Smooth muscle cell (in vitro differentiated cells): Measurements from ENCODE around the gene ICAM5. TPM values are rescaled to one million over a fixed set of nuclear protein-coding genes. Genes with fewer than 3 reads are reported as not detected.
"Not testable (repeated sequence)": the region's sequence is repeated elsewhere in the genome, so short reads cannot be mapped to it uniquely, and the experiment has no call there.

Source experiments
- DNase-seq: peaks from one replicate; lab custom pipeline; 2025; ENCODE audit not compliant: unreplicated experiment; lab: John Stamatoyannopoulos, UW
- H2AFZ ChIP-seq: fragments of 200-600 bp; sonication (generic); 2 replicates; pipeline ENCODE4 v1.6.0; 2016; ENCODE audit warnings: antibody characterized with exemption, low read depth, mild to moderate bottlenecking
- H3F3A ChIP-seq: fragments of 200-600 bp; sonication (generic); 2 replicates; pipeline ENCODE4 v1.6.0; 2017; ENCODE audit warnings: antibody characterized with exemption, low read depth
- H3K27ac ChIP-seq: fragments of 200-600 bp; sonication (generic); 2 replicates; pipeline ENCODE4 v1.5.1; 2016; ENCODE audit warnings: low read depth, mild to moderate bottlenecking
- H3K27me3 ChIP-seq: fragments of 200-600 bp; sonication (generic); 2 replicates; pipeline ENCODE4 v1.6.1; 2016; ENCODE audit warnings: low read depth, mild to moderate bottlenecking
- H3K36me3 ChIP-seq: fragments of 200-600 bp; sonication (generic); 2 replicates; pipeline ENCODE4 v1.5.1; 2016; ENCODE audit warnings: low read depth
- H3K4me1 ChIP-seq: fragments of 200-600 bp; sonication (generic); 2 replicates; pipeline ENCODE4 v1.5.1; 2016; ENCODE audit warnings: low read depth
- H3K4me2 ChIP-seq: fragments of 200-600 bp; sonication (generic); 2 replicates; pipeline ENCODE4 v1.6.0; 2016; ENCODE audit warnings: mild to moderate bottlenecking
- H3K4me3 ChIP-seq: fragments of 200-600 bp; sonication (generic); 2 replicates; pipeline ENCODE4 v1.5.1; 2016; ENCODE audit warnings: mild to moderate bottlenecking
- H3K79me2 ChIP-seq: fragments of 200-600 bp; sonication (generic); 2 replicates; pipeline ENCODE4 v1.6.0; 2016; ENCODE audit warnings: low read depth, mild to moderate bottlenecking
- H3K9ac ChIP-seq: fragments of 200-600 bp; sonication (generic); 2 replicates; pipeline ENCODE4 v1.6.0; 2016; ENCODE audit warnings: low read depth
- H3K9me3 ChIP-seq: fragments of 200-600 bp; sonication (generic); replicated peaks from 2 replicates; pipeline ENCODE4 v1.5.1; 2016; ENCODE audit warnings: low read depth
- H4K20me1 ChIP-seq: fragments of 200-600 bp; sonication (generic); 2 replicates; pipeline ENCODE4 v1.6.0; 2016; ENCODE audit warnings: low read depth
- CTCF ChIP-seq: fragments of 200-600 bp; sonication (generic); IDR thresholded peaks from 2 replicates; pipeline ENCODE4 v1.5.1; 2017; ENCODE audit warnings: borderline replicate concordance, mild to moderate bottlenecking, antibody characterized with exemption; ENCODE audit not compliant: insufficient read depth, poor library complexity, severe bottlenecking
- WGBS: methylation state at CpG from one replicate; pipeline ENCODE4 v1.1.7; 2016; ENCODE audit warnings: low lambda C conversion rate; 5-methylcytosine and 5-hydroxymethylcytosine counted together
- polyA plus RNA-seq: library from polyadenylated mRNA; unstranded; fragments of >200 nt; fragmentation: Nextera tagmentation; extraction: Ambion mirVana; gene quantifications from 2 replicates; pipeline ENCODE4 v1.2.1, GENCODE V29; 2016
- total RNA-seq: library from RNA; depleted of rRNA; stranded (reverse); fragments of >200 nt; gene quantifications from 2 replicates; pipeline ENCODE4 v1.2.3, GENCODE V29; 2014

Gene ICAM5
- total and polyA plus RNA-seq, 2 experiments from 2014 or later: 4.0 to 4.4 TPM

DNA sequence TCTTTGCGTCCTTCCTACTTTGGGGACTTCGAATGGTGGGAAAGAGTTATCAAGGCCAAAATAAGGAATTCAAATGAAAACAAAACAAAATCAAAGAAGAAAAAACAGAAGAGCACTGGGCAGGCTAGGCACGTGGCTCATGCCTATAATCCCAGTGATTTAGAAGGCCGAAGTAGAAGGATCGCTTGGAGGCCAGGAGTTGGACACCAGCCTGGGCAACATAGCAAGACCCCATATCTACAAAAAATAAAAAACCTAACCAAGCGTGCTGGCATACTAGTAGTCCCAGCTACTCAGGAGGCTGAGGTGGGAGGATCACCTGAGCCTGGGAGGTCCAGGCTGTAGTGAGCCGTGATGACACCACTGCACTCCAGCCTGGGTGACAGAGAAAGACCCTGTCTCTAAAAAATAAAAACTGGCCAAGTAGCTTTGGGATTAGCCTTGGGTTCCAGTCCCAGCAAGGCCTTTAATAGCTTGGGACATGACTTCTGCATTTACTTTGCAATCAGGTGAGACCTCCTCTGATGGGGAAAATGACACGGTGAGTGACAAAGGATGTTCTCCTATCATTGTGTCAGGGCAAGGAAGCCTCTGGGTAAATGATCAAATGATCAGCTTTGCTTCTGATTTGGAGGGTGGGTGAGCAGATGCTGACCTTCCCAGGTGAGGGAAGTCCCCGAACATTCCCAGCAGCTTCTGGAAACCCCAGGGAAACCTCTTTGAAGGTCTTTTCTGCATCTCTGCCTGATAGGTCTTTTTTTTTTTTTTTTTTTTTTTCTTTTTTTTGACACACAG lies 11.8 kb upstream of the ICAM5 start:
- no peak for DNase-seq
- 94% methylated on average over 9 of the region's 9 CpGs for WGBS
- no peaks in the 10 kb centered on the region for H3K27me3 ChIP-seq
- H3K9ac ChIP-seq: no peak overlapping the region
- H3K4me2 ChIP-seq: no peak overlapping the region
- H3K4me1 ChIP-seq: no peaks in the 10 kb centered on the region
- H3F3A ChIP-seq: no peaks in the 10 kb centered on the region
- no peaks in the 10 kb centered on the region for H3K79me2 ChIP-seq
- TF ChIP-seq CTCF: no peak
- no peaks in the 10 kb centered on the region for H3K9me3 ChIP-seq
- no peak overlapping the region for H3K4me3 ChIP-seq
- no peak overlapping the region for H2AFZ ChIP-seq
- no peaks in the 10 kb centered on the region for H4K20me1 ChIP-seq
- H3K36me3 ChIP-seq: no peaks in the 10 kb centered on the region
- no peak overlapping the region for H3K27ac ChIP-seq

GRCh38 chr19:10278935-10279334 lies 10.8 kb upstream of the ICAM5 start:
- no peak for DNase-seq
- Histone ChIP-seq H3K27ac (no peak overlapping the region), H3K4me1 (no peaks in the 10 kb centered on the region), H3K79me2 (no peaks in the 10 kb centered on the region), H3K36me3 (no peaks in the 10 kb centered on the region), H2AFZ (no peak overlapping the region), H3K27me3 (no peaks in the 10 kb centered on the region), H3K4me2 (no peak overlapping the region), H3K4me3 (no peak overlapping the region), H3K9me3 (no peaks in the 10 kb centered on the region), H3F3A (no peaks in the 10 kb centered on the region), H4K20me1 (no peaks in the 10 kb centered on the region), H3K9ac (no peak overlapping the region)
- WGBS: 100% methylated on average over 1 of the region's 1 CpG
- no peak for TF ChIP-seq CTCF

DNA sequence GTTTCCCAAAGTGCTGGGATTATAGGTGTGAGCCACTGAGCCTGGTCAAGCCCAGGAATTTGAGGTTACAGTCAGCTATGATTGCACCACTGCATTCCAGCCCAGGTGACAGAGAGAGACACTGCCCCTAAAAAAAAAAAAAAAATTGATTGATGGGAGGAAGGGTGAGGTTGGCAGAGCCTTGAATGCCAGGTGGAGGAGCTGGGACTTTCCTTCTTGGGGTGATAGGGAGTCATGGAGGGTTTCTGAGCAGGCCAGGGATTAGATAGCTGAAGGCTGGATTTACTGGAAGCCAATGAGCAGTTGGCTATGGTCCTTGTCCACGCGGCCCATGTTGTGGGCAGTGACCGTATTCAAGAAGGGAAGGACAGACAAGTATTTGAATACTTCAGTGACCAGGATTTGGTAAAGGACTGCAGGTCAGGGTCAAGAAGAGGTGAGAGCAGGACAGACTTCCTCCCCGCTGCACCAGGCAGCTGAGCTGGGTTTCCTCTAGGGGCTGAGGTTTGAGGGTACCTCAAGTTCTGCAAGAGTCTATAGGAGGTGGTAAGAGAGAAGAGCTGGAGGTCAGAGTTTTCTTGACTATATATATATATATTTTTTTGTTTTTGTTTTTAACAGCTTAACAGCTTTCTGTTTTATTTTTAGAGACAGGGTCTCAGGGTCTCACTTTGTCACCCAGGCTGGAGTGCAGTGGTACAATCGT lies 9.9 kb upstream of the ICAM5 start:
- Histone ChIP-seq H3K27me3 (no peaks in the 10 kb centered on the region), H3K9me3 (no peaks in the 10 kb centered on the region), H3K27ac (no peak overlapping the region), H3F3A (no peaks in the 10 kb centered on the region), H3K9ac (no peak overlapping the region), H3K36me3 (no peaks in the 10 kb centered on the region), H3K4me3 (no peak overlapping the region), H2AFZ (no peak overlapping the region), H3K4me2 (no peak overlapping the region), H4K20me1 (no peaks in the 10 kb centered on the region), H3K79me2 (no peaks in the 10 kb centered on the region), H3K4me1 (no peaks in the 10 kb centered on the region)
- no peak for TF ChIP-seq CTCF
- WGBS: 96% methylated on average over 5 of the region's 5 CpGs
- DNase-seq: no peak

DNA sequence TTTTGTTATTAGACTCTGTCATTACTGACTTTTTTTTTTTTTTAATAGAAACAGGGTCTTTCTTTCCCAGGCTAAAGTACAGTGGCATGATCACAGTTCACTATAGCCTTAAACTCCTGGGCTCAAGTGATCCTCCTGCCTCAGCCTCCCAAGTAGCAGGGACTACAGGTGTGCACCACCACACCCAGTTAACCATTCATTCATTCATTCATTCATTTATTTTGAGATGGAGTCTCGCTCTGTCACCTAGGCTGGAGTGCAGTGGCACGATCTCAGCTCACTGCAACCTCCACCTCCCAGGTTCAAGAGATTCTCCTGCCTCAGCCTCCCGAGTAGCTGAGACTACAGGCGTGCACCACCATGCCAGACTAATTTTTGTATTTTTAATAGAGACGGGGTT lies 7.7 kb upstream of the ICAM5 start:
- 91% methylated on average over 5 of the region's 5 CpGs for WGBS

More for the DNA sequence above, 7.7 kb upstream of the ICAM5 start:
- H3K79me2 ChIP-seq, H3K27ac ChIP-seq, H4K20me1 ChIP-seq, H3K4me1 ChIP-seq, H3F3A ChIP-seq, H3K4me2 ChIP-seq, H3K4me3 ChIP-seq, DNase-seq, H3K36me3 ChIP-seq, H3K9ac ChIP-seq, H2AFZ ChIP-seq, H3K27me3 ChIP-seq, H3K9me3 ChIP-seq: not testable (repeated sequence)
